HEK293T (cell line): Measurements from ENCODE around the gene AP4B1.

ENCODE experiments used
- BHLHE40 ChIP-seq: fragments of 450-650 bp; IDR thresholded peaks from 2 replicates; pipeline ENCODE4 v1.6.1; 2016; ENCODE audit warnings: mild to moderate bottlenecking, moderate library complexity, borderline replicate concordance
- FOXA1 ChIP-seq: fragments of 450-650 bp; IDR thresholded peaks from 2 replicates; pipeline ENCODE4 v1.6.1; 2016; ENCODE audit warnings: mild to moderate bottlenecking

- no peak for TF ChIP-seq FOXA1
- no peak for TF ChIP-seq BHLHE40
Measured at GRCh38 chr1:113898241-113898814, 6.3 kb downstream of the AP4B1 start.
